GM12878 (cell line): Measurements from ENCODE around the gene ZNF385C. TPM values are rescaled to one million over a fixed set of nuclear protein-coding genes. Genes with fewer than 3 reads are reported as not detected.

Source experiments
- ATAC-seq: fragments of 200-7000 bp; cut with Tn5 transposase; 3 replicates; pipeline ENCODE4 v1.9.1; 2020; ENCODE audit warnings: mild to moderate bottlenecking, moderate library complexity
- BruUV-seq: library from RNA; stranded (reverse); fragments of 400-500 nt; replicated peaks from 2 replicates; lab custom pipeline; 2021; lab: Mats Ljungman, UMichigan
- CTCF ChIA-PET: fragments of 300-600 bp; sonication (Branson Sonifier 250); formaldehyde crosslinking; extraction: SDS; loops from one replicate; lab custom pipeline; 2021; ENCODE audit warnings: inconsistent platforms; lab: Yijun Ruan, JAX
- POLR2A ChIA-PET: fragments of 350-600 bp; formaldehyde crosslinking; extraction: SDS; loops from one replicate; lab custom pipeline; 2021; ENCODE audit warnings: inconsistent platforms; lab: Charles Lee
- RAD21 ChIA-PET: fragments of 300-600 bp; sonication (Branson Sonifier 250); formaldehyde crosslinking; loops from one replicate; lab custom pipeline; 2023; ENCODE audit warnings: antibody characterized with exemption; ENCODE audit not compliant: unreplicated experiment; lab: Charles Lee
- SMC1A ChIA-PET: fragments of 300-600 bp; sonication (Branson Sonifier 250); formaldehyde crosslinking; loops from one replicate; lab custom pipeline; 2023; ENCODE audit not compliant: unreplicated experiment, uncharacterized antibody; lab: Charles Lee
- DNase-seq: peaks from one replicate; pipeline ENCODE4 v3.0.0-alpha.2; 2011; ENCODE audit warnings: low read depth, low spot score
- FAIRE-seq: peaks from 3 replicates; lab custom pipeline; 2011; peaks lifted over from hg19 to GRCh38; lab: Jason Lieb, UNC
- H2AFZ ChIP-seq: 2 replicates; pipeline ENCODE4 v1.6.0; 2011; ENCODE audit warnings: low read depth, low read length, control low read depth; ENCODE audit not compliant: control insufficient read depth
- H3K27ac ChIP-seq: 2 replicates; pipeline ENCODE4 v1.5.1; 2011; ENCODE audit warnings: control low read depth; ENCODE audit not compliant: control insufficient read depth, insufficient read depth
- H3K27me3 ChIP-seq, 2 experiments: replicated peaks in 1 of 2; 2 replicates each; pipeline versions ENCODE4 v1.6.0 to v1.6.1; 2011; ENCODE audit warnings: low read length in 1 of 2; ENCODE audit not compliant: control insufficient read depth in 2 of 2, insufficient read depth in 2 of 2
- H3K36me3 ChIP-seq, 2 experiments: 2 replicates each; pipeline ENCODE4 v1.5.1; 2011; ENCODE audit warnings: low read length in 1 of 2; ENCODE audit not compliant: control insufficient read depth in 2 of 2, insufficient read depth in 2 of 2
- H3K4me1 ChIP-seq: 2 replicates; pipeline ENCODE4 v1.6.1; 2011; ENCODE audit warnings: mild to moderate bottlenecking, low read length, moderate library complexity, mixed read lengths; ENCODE audit not compliant: control insufficient read depth, insufficient read depth
- H3K4me2 ChIP-seq: 2 replicates; pipeline ENCODE4 v1.6.0; 2011; ENCODE audit warnings: control low read depth; ENCODE audit not compliant: control insufficient read depth, insufficient read depth
- H3K4me3 ChIP-seq: fragments of 200-600 bp; sonication (generic); 2 replicates; pipeline ENCODE4 v1.5.1; 2016
- H3K79me2 ChIP-seq: 2 replicates; pipeline ENCODE4 v1.6.0; 2011; ENCODE audit warnings: low read length; ENCODE audit not compliant: control insufficient read depth, insufficient read depth
- H3K9ac ChIP-seq: 2 replicates; pipeline ENCODE4 v1.8.0; 2011; ENCODE audit warnings: low read length, control low read depth, mixed read lengths; ENCODE audit not compliant: control insufficient read depth, insufficient read depth
- H3K9me3 ChIP-seq: replicated peaks from 3 replicates; pipeline ENCODE4 v1.5.1; 2011; ENCODE audit warnings: mild to moderate bottlenecking, low read length; ENCODE audit not compliant: control insufficient read depth, insufficient read depth
- H4K20me1 ChIP-seq: 2 replicates; pipeline ENCODE4 v1.6.0; 2011; ENCODE audit not compliant: control insufficient read depth, insufficient read depth
- CHD2 ChIP-seq: IDR thresholded peaks from 2 replicates; pipeline ENCODE4 v1.6.1; 2011; ENCODE audit warnings: low read depth, low read length, improper control_type of control experiment, borderline replicate concordance
- JUND ChIP-seq: IDR thresholded peaks from 2 replicates; pipeline ENCODE4 v1.6.1; 2012; ENCODE audit warnings: low read depth, mild to moderate bottlenecking, low read length, improper control_type of control experiment, moderate library complexity
- POLR2AphosphoS5 ChIP-seq: IDR thresholded peaks from 2 replicates; pipeline ENCODE4 v1.6.1; 2011; ENCODE audit warnings: mild to moderate bottlenecking, low read length, inconsistent platforms
- RUNX3 ChIP-seq: IDR thresholded peaks from 2 replicates; pipeline ENCODE4 v1.6.1; 2012; ENCODE audit warnings: low read length, inconsistent platforms
- TCF12 ChIP-seq: IDR thresholded peaks from 2 replicates; pipeline ENCODE4 v1.6.1; 2011; ENCODE audit warnings: low read depth, mild to moderate bottlenecking, low read length
- TCF3 ChIP-seq: IDR thresholded peaks from 2 replicates; pipeline ENCODE4 v1.6.1; 2012; ENCODE audit warnings: low read depth, mild to moderate bottlenecking, low read length, borderline replicate concordance; ENCODE audit not compliant: insufficient read depth
- WGBS: methylation state at CpG from one replicate; pipeline ENCODE4 v1.1.6; 2016; ENCODE audit warnings: low lambda C conversion rate; ENCODE audit not compliant: insufficient replicate concordance, insufficient coverage; ENCODE audit errors: missing lambda C conversion rate; 5-methylcytosine and 5-hydroxymethylcytosine counted together
- in situ Hi-C: fragments of 300-500 bp; cut with MboI; formaldehyde crosslinking; loops from 9 replicates; pipeline ENCODE4 v1.14.3; 2018; ENCODE audit warnings: mixed read lengths
- intact Hi-C: fragments of 100-400 bp; cut with micrococcal nuclease; formaldehyde crosslinking; loops from one replicate; pipeline ENCODE4 v1.14.2; 2022; ENCODE audit not compliant: unreplicated experiment
- polyA plus RNA-seq, 11 experiments: library from polyadenylated mRNA; depleted of rRNA in 4 of 11; unstranded in 6 of 11; stranded (reverse) in 5 of 11; fragments of >200 nt; fragmentation: Nextera tagmentation in 4 of 11; fragmentation: Illumina TruSeq in 1 of 11; extraction: Ambion mirVana in 4 of 11; extraction: Trizol in 1 of 11; gene quantifications; 1 replicate in 1 of 11; 2 replicates in 10 of 11; pipeline versions ENCODE4 v1.2.1 to v1.2.3, GENCODE V29; 2011 to 2016; ENCODE audit warnings: inconsistent platforms in 2 of 11, missing spikeins in 2 of 11, low read depth in 1 of 11
- total RNA-seq, 4 experiments: library from RNA; depleted of rRNA in 3 of 4; stranded (reverse); fragments of >200 nt in 3 of 4; fragmentation: Illumina TruSeq in 1 of 4; extraction: Trizol in 1 of 4; gene quantifications; 2 replicates each; pipeline versions ENCODE4 v1.2.1 to v1.2.3, GENCODE V29; 2013 to 2021

Gene ZNF385C
- total and polyA plus RNA-seq, 10 of the 15 experiments (the other 5 are each of a cell fraction or from before 2014, with no cell fraction given) = 0.06 to 0.20 (median 0.07) TPM; not detected in 5

DNA sequence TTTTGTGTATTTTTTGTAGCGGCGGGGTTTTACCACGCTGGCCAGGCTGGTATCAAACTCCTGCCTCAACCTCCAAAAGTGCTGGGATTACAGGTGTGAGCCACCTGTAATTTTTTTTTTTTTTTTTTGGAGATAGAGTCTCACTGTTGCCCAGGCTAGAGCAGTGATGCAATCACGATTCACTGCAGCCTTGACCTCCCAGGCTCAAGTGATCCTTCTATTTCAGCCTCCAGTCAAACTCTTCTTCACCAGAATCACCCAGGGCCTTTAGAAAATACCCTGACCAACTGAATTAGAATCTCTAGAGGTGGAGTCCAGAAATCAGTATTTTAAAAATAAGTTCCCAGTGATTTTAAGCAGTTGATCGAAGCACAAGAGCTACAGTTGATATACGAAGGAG is 36.9 kb upstream of the ZNF385C start:
- Histone ChIP-seq H3K36me3 (peaks cover 11 to 15% of the 10 kb centered on the region in 2 experiments; a peak in 3 of 4 replicates), H3K9me3 (no peaks in the 10 kb centered on the region), H3K4me1 (peaks cover 25% of the 10 kb centered on the region), H3K4me2 (no peak overlapping the region), H3K27me3 (no peaks in the 10 kb centered on the region), H3K4me3 (no peak overlapping the region), H4K20me1 (peaks cover 25% of the 10 kb centered on the region; the same call in 1 of the 2 replicates), H3K27ac (no peak overlapping the region), H2AFZ (no peak overlapping the region), H3K9ac (no peak overlapping the region)
- in situ Hi-C loops = no loop called here
- ATAC-seq = no peak
- FAIRE-seq = no peak
- ChIA-PET POLR2A (interaction anchor here (0.6 to 1.8 kb wide), 6 partner anchors 17 to 215 kb away, joined by 3 to 6 read pairs (median 4); no protein-coding TSS in a partner anchor), SMC1A (interaction anchor here (1.6 to 1.9 kb wide), 2 partner anchors 19 to 46 kb away, joined by 4 to 5 read pairs; partner anchors contain the start of gene KCNH4), CTCF (interaction anchor here (1.5 to 2.4 kb wide), 3 partner anchors 9 to 49 kb away, joined by 5 to 7 read pairs (median 5); partner anchors contain the start of gene KAT2A)
- no peak for DNase-seq
- intact Hi-C loops = no loop called here
- no peak for TF ChIP-seq CHD2
- TF ChIP-seq, all 136 proteins: peak for 0
- 98% methylated on average over 6 of the region's 6 CpGs for WGBS
- H3K79me2 ChIP-seq = peaks cover 41% of the 10 kb centered on the region
- no TSS peak for BruUV-seq
- RAD21 ChIA-PET = interaction anchor here (1.2 to 1.7 kb wide), 2 partner anchors 15 to 19 kb away, joined by 3 to 5 read pairs; no protein-coding TSS in a partner anchor

DNA sequence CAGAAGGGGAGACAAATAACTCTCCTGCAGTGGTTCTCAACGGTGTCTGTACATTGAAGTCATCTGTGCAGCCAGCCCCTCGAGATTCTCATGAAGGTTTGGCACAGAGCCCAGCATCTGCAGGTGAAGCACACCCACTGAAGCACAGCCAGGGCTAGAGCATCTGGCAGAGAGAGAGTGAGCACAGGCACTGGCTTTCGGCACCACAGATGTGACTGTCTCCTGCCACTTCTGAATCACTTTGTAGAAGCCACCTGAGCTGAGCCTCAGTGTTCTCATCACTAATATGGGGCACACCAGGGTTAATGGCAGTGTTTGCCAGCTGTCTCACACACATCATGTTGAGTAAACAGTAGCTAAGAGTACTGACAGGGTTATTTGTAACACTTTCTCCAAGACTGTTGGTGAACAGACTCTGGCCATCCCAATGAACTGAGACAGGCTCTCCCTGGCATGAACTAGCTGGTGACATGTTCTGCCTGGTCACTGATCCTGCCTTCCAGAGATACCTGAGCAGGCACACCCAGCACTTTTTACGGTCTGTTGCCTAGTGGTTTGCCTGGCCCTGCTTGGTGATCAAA is 35.3 kb upstream of the ZNF385C start:
- no TSS peak for BruUV-seq
- Histone ChIP-seq H3K4me1 (peaks cover 25% of the 10 kb centered on the region), H4K20me1 (peaks cover 22% of the 10 kb centered on the region; the same call in 1 of the 2 replicates), H3K79me2 (peaks cover 36% of the 10 kb centered on the region), H3K9ac (no peak overlapping the region), H3K27me3 (no peaks in the 10 kb centered on the region), H3K9me3 (no peaks in the 10 kb centered on the region), H3K27ac (no peak overlapping the region), H3K36me3 (peaks cover 21 to 29% of the 10 kb centered on the region in 2 experiments; a peak in 3 of 4 replicates), H2AFZ (no peak overlapping the region), H3K4me3 (no peak overlapping the region), H3K4me2 (peak overlapping the region; percentile 41; the same call in 1 of the 2 replicates)
- 1% methylated on average over 4 of the region's 4 CpGs for WGBS
- CTCF ChIA-PET = interaction anchor here (1.3 to 2.4 kb wide), 5 partner anchors 11 to 170 kb away, joined by 4 to 12 read pairs (median 5); partner anchors contain the start of gene KCNH4
- ATAC-seq = peak; percentile 81
- POLR2A ChIA-PET = interaction anchor here (0.6 to 1.3 kb wide), 6 partner anchors 9 to 115 kb away, joined by 3 to 6 read pairs (median 3); partner anchors contain the start of gene GHDC
- RAD21 ChIA-PET = interaction anchor here (1.6 kb wide), 1 partner anchor 47 kb away, joined by 3 read pairs; no protein-coding TSS in a partner anchor
- DNase-seq = no peak
- in situ Hi-C loops = no loop called here
- SMC1A ChIA-PET = interaction anchor here (1.1 to 1.9 kb wide), 3 partner anchors 10 to 48 kb away, joined by 3 to 5 read pairs (median 3); partner anchors contain the start of gene KCNH4
- intact Hi-C loops = no loop called here
- peak; percentile 68 for FAIRE-seq
- TF ChIP-seq TCF12 (peak; percentile 68; the same call in 1 of the 2 replicates), RUNX3 (peak; percentile 19; the same call in 1 of the 2 replicates), JUND (no peak), POLR2AphosphoS5 (0 out of 2 replicates have a peak, but pooled peaks have one; percentile 6), TCF3 (peak; percentile 76)
